NCI-H1694 (cell line): ENCODE measurements around the gene DNASE1L1.

ENCODE experiments used
- DNase-seq: peaks from one replicate; lab custom pipeline; 2025; lab: John Stamatoyannopoulos, UW

Gene DNASE1L1

DNA sequence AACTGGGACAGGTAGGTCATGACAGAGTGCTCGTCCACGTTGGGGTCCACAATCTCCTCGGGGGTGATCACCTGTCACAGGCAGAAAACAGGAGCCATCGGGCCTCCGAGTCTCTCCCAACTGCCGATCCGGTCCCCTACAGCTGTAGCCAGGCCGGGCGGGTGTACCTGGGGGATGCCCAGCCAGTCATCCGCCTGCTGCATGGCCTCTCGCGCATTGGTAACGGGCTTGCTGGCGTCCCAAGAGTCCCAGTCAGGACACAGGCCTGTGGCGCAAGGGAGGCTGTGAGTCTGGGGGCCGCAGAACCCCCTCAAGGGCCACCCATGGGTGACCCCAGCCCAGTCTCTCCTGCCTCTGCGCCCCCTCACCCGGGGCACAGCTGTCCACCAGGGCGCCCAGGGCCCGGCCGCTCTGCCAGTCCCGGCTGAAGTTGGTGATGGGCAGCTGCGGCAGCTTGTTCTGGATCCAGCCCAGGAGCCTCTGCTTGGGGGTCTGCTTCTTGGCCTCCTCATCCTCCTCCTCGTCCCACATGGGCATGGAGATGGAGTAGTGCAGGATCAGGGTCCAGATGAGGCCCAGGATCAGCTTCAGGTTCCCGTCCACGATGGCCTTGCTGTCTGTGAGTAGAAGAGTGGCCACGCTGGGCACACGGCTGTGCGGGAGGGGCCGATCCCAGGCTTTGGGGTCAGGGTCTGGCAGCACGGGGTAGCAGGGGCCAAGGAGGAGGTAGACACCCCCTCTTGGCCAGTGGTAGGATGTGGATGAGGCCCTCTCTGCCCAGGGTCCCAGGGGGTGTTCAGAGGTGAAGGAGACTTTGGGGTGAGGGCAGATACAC lies 41.4 kb downstream of the DNASE1L1 start:
- no peak for DNase-seq

- DNase-seq, result no peak
Measured at GRCh38 chrX:154366666-154367055, 42.4 kb downstream of the DNASE1L1 start.

DNA sequence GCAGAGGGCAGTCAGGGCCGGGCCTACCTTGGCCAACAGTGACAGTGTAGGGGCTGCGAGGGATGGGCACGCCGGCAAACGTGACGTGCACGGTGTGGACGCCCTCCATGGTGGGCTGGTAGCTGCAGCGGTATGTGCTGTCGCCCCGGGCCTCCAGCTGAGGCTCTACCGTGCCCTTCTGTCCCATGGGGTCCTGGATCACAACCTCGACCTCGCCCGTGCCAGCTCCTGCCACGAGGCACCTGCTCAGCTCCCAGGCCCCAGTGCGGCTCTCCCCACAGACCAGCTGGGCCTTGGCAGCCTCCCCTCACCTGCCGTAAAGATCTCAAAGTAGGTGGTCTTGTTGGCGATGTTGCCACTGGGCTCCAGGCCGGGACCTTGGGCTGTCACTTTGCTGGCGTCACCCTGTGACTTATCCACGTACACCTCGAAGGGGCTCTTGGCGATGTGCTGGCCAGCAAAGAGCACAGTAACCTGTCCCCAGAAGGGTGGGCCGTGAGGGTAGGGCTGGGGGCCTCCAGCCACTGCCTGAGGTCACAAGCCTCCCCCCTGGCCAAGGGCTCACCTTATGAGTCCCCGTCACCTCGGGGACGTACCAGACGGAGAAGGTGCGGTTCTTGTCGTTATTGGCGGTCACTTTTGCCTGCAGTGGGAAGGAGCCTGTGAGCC lies 42.9 kb downstream of the DNASE1L1 start:
- DNase-seq, result no peak

GRCh38 chrX:154365052-154365600 lies 43.9 kb downstream of the DNASE1L1 start:
- DNase-seq, result no peak

DNA sequence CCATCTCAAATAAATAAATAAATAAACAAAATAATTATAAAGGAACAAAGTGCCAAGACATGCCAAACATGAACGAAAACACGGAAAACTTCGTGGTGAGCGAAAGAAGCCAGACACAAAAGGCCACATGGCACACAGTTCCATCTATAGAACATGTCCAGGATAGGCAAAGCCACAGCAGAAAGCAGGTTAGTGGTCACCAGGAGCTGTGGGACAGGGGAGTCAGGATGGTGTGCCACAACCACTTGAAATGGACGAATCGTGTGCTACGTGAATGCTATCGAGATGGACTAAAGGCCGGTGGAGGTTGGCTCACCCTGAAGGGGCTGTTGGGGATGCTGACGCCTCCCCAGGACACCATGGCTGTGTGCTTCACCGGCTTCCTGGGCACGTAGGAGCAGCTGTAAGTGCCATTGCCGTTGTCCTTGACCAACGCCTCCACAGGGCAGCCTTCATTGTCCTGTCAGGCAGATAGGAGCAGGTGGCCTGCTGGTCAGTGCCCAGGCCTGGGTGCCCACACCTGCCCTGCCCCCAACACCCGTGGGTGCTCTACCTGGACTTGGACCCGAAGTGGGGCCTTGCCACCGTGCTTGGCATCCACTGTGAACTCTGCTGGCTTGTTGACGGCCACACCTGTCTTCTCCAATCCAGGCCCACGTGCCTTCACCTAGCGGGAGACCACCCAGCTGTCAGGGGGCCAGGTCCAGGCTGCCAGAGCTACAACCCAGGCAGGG lies 45.2 kb downstream of the DNASE1L1 start:
- DNase-seq, result no peak

DNA sequence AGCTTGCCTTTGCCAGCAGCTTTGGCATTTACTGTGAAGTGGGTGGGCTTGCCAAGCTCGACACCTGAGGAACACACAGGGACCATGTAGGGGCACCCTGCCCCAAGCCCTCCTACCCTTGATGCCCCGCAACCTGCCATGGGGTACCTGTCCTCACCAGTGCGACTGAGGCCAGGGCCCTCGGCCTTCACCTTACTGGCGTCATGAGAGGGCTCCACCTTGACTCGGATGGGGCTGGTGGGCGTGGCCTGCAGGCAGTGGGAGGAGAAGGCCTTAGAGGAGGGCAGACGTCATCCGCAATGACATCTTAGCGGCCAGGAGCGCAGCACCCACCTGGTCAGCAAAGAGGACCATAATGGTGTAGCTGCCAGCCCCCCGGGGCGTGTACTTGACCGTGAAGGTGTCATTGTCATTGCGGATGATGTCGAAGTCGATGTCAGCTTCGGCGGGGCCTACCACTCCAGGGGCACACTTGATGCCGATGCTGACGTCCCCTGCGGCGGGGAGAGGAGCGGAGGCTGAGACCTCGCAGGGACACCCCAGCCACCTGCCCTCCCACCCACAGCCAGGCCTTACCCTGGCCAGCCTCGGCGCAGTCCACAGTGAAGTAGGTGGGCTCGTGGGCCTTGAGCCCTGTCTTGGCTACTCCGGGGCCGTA lies 46.8 kb downstream of the DNASE1L1 start:
- DNase-seq, result no peak

- no peak for DNase-seq
Measured at GRCh38 chrX:154360155-154360713, 48.8 kb downstream of the DNASE1L1 start.

DNA sequence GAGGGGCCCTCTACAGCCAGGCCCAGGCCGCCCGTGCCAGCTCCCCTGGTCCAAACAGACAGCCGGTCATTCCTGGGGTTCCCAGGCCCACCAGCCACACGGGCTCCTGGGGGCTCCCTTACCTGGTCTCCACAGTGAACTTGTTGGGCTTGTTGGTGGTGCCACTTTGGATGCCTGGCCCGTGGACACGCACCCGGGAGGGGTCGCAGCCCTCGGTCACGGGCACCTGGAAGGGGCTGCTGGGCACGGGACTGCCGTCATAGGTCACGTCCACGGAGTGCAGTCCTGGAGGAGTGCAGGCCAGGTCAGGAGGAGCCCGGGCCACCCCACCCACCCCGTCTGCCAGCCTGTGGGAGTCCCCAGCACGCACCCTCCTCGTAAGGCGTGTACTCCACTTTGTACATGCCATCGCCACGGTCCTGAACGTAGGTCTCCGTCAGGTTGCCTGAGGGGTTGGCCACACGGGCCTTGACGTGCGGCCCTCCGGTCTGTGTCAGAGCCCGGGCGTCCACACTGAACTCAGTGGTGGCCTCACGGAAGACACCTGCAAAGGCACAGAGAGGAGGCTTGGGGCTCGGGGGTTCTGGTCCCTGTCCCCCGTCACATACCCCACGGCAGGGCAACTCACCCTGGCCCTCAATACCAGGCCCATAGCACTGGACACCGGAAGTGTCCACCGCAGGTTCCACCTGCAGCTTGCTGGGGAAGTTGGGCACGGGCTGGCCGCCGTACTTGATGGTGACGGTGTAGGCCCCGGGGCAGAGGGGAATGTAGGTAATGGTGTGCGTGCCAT lies 49.5 kb downstream of the DNASE1L1 start:
- DNase-seq, result no peak

- no peak for DNase-seq
Measured at GRCh38 chrX:154358829-154359228, 50.2 kb downstream of the DNASE1L1 start.

GRCh38 chrX:154358011-154358410 lies 51.0 kb downstream of the DNASE1L1 start:
- DNase-seq, result no peak

DNA sequence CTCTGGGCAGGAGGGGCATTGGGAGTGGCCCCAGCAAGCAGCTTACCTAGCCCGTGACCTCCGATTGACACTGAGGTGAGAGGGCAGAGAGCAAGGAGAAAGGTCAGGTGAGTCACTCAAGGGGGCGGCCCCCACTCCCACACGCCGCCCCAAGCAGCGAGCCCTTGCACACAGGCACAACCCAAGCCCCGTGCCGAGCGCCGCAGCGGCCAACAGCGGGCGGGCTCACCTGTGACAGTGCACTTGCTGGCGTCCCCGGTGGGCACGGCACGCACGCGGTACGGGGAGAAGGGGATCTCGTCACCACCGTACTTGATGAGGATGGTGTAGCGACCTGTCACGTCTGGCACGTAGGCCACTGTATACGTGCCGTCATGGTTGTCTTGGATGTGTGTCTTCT lies 51.8 kb downstream of the DNASE1L1 start:
- DNase-seq, result no peak

DNA sequence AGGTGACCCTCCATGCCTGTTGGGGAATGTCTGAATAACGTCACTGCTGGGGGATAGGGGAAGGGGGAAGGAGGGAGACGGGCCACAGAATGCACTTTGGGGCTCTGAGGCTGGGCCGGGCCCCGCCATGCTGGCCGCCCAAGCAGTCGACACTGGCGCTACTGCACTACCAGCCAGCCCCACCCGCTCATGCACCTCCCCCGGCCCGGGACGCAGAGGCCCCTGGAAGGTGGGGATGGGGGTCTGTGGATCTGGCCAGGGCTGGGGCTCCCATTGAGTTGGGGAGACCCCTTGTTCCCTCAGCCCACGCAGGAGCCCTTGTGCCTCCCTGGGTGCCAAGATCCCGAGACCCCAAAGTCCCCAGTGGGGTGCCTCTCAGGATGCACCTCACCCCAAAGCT lies 52.5 kb downstream of the DNASE1L1 start:
- no peak for DNase-seq

DNA sequence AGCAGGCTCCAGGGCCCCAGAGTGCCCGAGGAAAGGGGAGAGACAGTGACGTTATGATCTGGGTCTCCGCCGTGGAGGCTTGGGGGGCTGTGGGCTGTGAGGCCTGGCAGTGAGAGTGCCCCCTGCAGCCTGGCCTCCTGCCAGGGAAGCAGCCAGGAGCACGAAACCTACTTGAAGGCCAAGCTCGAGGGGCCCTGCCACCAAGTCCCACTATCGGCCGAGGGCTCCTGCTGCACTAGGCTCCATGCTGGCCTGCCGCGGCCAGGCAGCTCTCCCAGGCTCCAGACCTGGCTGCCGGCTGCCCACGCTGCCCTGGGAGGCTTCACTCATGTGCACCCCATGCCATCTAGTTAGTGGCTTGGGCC lies 53.3 kb downstream of the DNASE1L1 start:
- DNase-seq, result no peak

DNA sequence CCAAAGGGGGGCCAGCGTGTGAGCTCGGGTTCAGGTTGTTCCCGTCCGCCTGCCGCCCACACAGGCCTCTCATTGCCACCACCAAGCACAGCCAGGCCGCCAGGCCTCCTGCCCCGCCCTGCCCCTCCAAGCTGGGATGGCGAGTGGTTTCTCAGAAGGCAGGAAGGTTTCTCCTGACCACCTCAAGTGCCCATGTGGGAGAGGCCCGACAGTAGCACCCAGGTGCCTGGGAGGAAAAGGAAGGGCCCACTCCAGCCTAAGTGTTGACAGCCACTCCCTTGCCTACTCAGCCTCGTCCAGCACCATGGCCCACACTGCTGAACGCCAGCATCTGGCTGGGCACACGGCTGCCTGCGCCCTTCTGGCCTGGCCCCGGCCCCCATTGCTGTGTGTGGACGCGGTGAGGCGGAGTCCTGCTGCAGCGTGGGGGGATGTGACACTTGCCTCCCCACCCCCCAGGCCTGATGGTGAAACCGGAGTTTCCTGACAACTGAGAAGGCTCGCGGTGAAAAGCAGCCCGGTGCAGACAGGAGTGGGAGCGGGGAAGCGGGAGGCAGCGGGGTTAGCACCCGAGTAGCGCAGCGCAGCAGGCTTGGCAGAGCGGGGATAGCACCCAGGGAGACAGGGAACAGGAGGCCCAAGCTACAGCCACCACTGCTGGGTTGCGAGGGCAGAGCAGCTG lies 53.8 kb downstream of the DNASE1L1 start:
- DNase-seq, result no peak

- no peak for DNase-seq
Measured at GRCh38 chrX:154354516-154354915, 54.5 kb downstream of the DNASE1L1 start.

GRCh38 chrX:154354013-154354412 lies 55.0 kb downstream of the DNASE1L1 start:
- DNase-seq, result no peak

- DNase-seq, result no peak
Measured at GRCh38 chrX:154353172-154353843, 55.7 kb downstream of the DNASE1L1 start.

GRCh38 chrX:154352466-154352865 lies 56.6 kb downstream of the DNASE1L1 start:
- no peak for DNase-seq

GRCh38 chrX:154352012-154352401 lies 57.0 kb downstream of the DNASE1L1 start:
- DNase-seq, result no peak
